Muscle of leg (tissue), 11 donors: ENCODE results near the gene OSBPL2. TPM values are rescaled to one million over a fixed set of nuclear protein-coding genes. Genes with fewer than 3 reads are reported as not detected.

Experiments used
- DNase-seq: peaks from one replicate; pipeline ENCODE4 v3.0.0; 2013
- H3K27ac ChIP-seq: one replicate; pipeline ENCODE4 v1.5.1; 2013; ENCODE audit warnings: mild to moderate bottlenecking, low read length, control low read depth
- H3K27me3 ChIP-seq: one replicate; pipeline ENCODE4 v1.6.1; 2013; ENCODE audit warnings: low read length; ENCODE audit not compliant: control insufficient read depth, insufficient read depth
- H3K36me3 ChIP-seq: one replicate; pipeline ENCODE4 v1.6.1; 2013; ENCODE audit warnings: low read length; ENCODE audit not compliant: control insufficient read depth, insufficient read depth
- H3K4me1 ChIP-seq: one replicate; pipeline ENCODE4 v1.6.1; 2013; ENCODE audit warnings: low read length; ENCODE audit not compliant: control insufficient read depth, insufficient read depth
- H3K4me3 ChIP-seq: one replicate; pipeline ENCODE4 v1.5.1; 2013; ENCODE audit warnings: low read length, control low read depth
- H3K9me3 ChIP-seq: replicated peaks from 2 replicates; pipeline ENCODE4 v1.6.1; 2013; ENCODE audit warnings: low read depth, low read length; ENCODE audit not compliant: control insufficient read depth
- WGBS: methylation state at CpG from one replicate; pipeline ENCODE4 v1.1.5; 2013; ENCODE audit warnings: missing lambda C conversion rate; ENCODE audit not compliant: insufficient coverage; 5-methylcytosine and 5-hydroxymethylcytosine counted together
- polyA plus RNA-seq, 8 donors: library from polyadenylated mRNA; unstranded; fragments of 120-200 nt; gene quantifications; one replicate each; pipeline versions ENCODE4 v1.2.1 to v1.2.3, GENCODE V29; 2013; ENCODE audit warnings: inconsistent platforms in 1 of 8, low replicate concordance in 1 of 8; ENCODE audit not compliant: insufficient read length in 8 of 8, insufficient read depth in 1 of 8
- total RNA-seq: library from RNA; stranded (reverse); fragments of 120-200 nt; gene quantifications from one replicate; pipeline ENCODE4 v1.2.4, GENCODE V29; 2013

The OSBPL2 gene
- total and polyA plus RNA-seq, 9 donors, result 21.6 to 33.6 (median 25.6) TPM

- no peaks in the 10 kb centered on the region for H3K9me3 ChIP-seq
- no peak overlapping the region for H3K4me3 ChIP-seq
- H3K27me3 ChIP-seq, result no peaks in the 10 kb centered on the region
- peaks cover 91% of the 10 kb centered on the region for H3K36me3 ChIP-seq
- H3K4me1 ChIP-seq, result no peaks in the 10 kb centered on the region
- no peak for DNase-seq
- no peak overlapping the region for H3K27ac ChIP-seq
- 81% methylated on average over 17 of the region's 25 CpGs for WGBS
Observed at GRCh38 chr20:62310757-62311121, 72.4 kb downstream of the OSBPL2 start.

DNA sequence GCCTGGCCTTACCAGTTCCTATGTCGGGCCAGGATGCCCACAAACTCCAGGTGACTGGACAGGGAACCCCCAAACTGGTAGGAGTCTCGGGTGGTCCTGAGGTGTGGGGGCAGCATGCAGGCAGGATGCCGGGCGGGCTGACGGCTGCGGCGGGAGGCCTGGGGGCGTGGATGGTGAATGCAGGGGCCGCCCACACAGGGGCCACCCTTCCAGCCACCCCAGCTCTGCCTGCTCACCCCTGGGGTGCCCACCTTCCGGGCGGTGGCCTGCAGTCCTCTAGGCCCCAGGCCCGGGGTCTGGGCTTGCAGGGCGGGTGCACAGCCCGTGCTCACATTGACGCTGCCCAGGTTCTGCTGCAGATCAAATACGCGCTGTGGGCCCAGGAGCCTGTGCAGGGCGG, 72.8 kb downstream of the OSBPL2 start:
- Histone ChIP-seq H3K4me3 (no peak overlapping the region), H3K36me3 (peaks cover 91% of the 10 kb centered on the region), H3K27me3 (no peaks in the 10 kb centered on the region), H3K27ac (no peak overlapping the region), H3K4me1 (no peaks in the 10 kb centered on the region), H3K9me3 (no peaks in the 10 kb centered on the region)
- 87% methylated on average over 11 of the region's 18 CpGs for WGBS
- no peak for DNase-seq

- Histone ChIP-seq H3K27me3 (no peaks in the 10 kb centered on the region), H3K36me3 (peaks cover 91% of the 10 kb centered on the region), H3K4me3 (no peak overlapping the region), H3K27ac (no peak overlapping the region), H3K4me1 (no peaks in the 10 kb centered on the region), H3K9me3 (no peaks in the 10 kb centered on the region)
- no peak for DNase-seq
- 90% methylated on average over 60 of the region's 60 CpGs for WGBS
Observed at GRCh38 chr20:62311832-62312661, 73.7 kb downstream of the OSBPL2 start.

DNA sequence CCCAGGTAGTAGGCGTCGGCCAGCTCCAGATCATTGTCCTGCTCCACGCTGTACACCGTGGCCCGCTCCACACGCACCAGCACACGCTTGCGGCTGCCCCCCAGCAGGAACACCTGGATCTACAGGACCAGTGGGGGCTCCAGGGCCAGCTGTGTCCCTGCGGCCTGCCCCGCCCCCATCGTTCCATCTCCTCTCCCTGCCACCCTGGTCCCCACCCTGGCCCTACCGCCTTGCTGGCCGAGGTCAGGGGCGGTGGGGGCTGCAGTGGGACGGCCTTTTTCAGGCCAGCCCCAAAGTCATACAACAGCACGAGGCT, 74.3 kb downstream of the OSBPL2 start:
- H3K4me1 ChIP-seq, result no peaks in the 10 kb centered on the region
- H3K27ac ChIP-seq, result no peak overlapping the region
- peaks cover 91% of the 10 kb centered on the region for H3K36me3 ChIP-seq
- H3K9me3 ChIP-seq, result no peaks in the 10 kb centered on the region
- DNase-seq, result no peak
- no peak overlapping the region for H3K4me3 ChIP-seq
- no peaks in the 10 kb centered on the region for H3K27me3 ChIP-seq
- 84% methylated on average over 14 of the region's 16 CpGs for WGBS

GRCh38 chr20:62313021-62313420, 74.7 kb downstream of the OSBPL2 start:
- WGBS, result 89% methylated on average over 23 of the region's 26 CpGs
- DNase-seq, result no peak
- peaks cover 87% of the 10 kb centered on the region for H3K36me3 ChIP-seq
- no peak overlapping the region for H3K4me3 ChIP-seq
- no peak overlapping the region for H3K27ac ChIP-seq
- H3K27me3 ChIP-seq, result no peaks in the 10 kb centered on the region
- H3K9me3 ChIP-seq, result no peaks in the 10 kb centered on the region
- H3K4me1 ChIP-seq, result no peaks in the 10 kb centered on the region

DNA sequence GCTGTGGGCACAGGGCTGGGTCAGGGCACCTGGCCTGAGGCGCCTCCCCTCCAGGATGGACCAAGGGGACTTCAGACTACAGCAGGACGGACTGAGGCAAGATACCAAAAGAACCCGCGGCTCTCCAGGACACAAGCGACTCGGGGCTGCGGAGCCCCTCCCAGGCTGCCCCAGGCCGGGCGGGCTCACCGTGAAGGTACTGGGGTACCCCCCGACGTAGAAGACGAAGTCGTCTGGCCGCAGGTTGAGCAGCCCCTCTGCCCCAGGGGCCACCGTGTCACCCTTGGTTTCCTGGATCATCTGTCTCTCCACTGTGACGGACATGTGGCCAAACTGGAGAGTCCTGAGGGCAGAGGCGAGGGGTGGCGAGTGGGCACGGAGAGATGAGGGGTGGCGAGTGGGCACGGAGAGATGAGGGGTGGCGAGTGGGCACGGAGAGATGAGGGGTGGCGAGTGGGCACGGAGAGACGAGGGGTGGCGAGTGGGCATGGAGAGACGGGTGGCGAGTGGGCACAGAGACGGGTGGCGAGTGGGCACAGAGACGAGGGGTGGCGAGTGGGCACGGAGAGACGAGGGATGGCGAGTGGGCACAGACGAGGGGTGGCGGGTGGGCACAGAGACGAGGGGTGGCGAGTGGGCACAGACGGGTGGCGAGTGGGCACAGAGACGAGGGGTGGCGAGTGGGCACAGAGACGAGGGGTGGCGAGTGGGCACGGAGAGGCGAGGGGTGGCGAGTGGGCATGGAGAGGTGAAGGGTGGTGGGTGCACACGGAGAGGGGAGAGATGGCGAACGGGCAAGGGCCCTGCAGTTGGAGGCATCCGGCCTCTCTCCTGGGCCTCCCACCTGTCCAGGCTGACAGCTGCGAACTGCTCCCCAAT, 75.4 kb downstream of the OSBPL2 start:
- no peak overlapping the region for H3K27ac ChIP-seq

GRCh38 chr20:62314339-62314638, 76.0 kb downstream of the OSBPL2 start:
- Histone ChIP-seq H3K9me3 (no peaks in the 10 kb centered on the region), H3K4me1 (no peaks in the 10 kb centered on the region), H3K4me3 (no peak overlapping the region), H3K27me3 (no peaks in the 10 kb centered on the region), H3K36me3 (peaks cover 81% of the 10 kb centered on the region), H3K27ac (no peak overlapping the region)
- DNase-seq, result no peak
- 92% methylated on average over 12 of the region's 12 CpGs for WGBS

More for the DNA sequence above, 75.4 kb downstream of the OSBPL2 start:
- H3K27me3 ChIP-seq, result no peaks in the 10 kb centered on the region
- H3K4me1 ChIP-seq, result no peaks in the 10 kb centered on the region
- H3K9me3 ChIP-seq, result no peaks in the 10 kb centered on the region
- peaks cover 82% of the 10 kb centered on the region for H3K36me3 ChIP-seq
- WGBS, result 94% methylated on average over 46 of the region's 55 CpGs
- no peak overlapping the region for H3K4me3 ChIP-seq
- no peak for DNase-seq

- DNase-seq, result no peak
Observed at GRCh38 chr20:62314711-62315302, 76.5 kb downstream of the OSBPL2 start.

GRCh38 chr20:62315773-62316172, 77.5 kb downstream of the OSBPL2 start:
- WGBS, result 93% methylated on average over 10 of the region's 12 CpGs
- Histone ChIP-seq H3K9me3 (no peaks in the 10 kb centered on the region), H3K4me3 (no peak overlapping the region)

More at GRCh38 chr20:62314711-62315302, 76.5 kb downstream of the OSBPL2 start:
- Histone ChIP-seq H3K27me3 (no peaks in the 10 kb centered on the region), H3K9me3 (no peaks in the 10 kb centered on the region), H3K4me1 (no peaks in the 10 kb centered on the region), H3K27ac (no peak overlapping the region), H3K4me3 (no peak overlapping the region), H3K36me3 (peaks cover 77% of the 10 kb centered on the region)
- WGBS, result 93% methylated on average over 25 of the region's 25 CpGs

More at GRCh38 chr20:62315773-62316172, 77.5 kb downstream of the OSBPL2 start:
- Histone ChIP-seq H3K4me1 (no peaks in the 10 kb centered on the region), H3K27ac (no peak overlapping the region), H3K36me3 (peaks cover 73% of the 10 kb centered on the region), H3K27me3 (no peaks in the 10 kb centered on the region)
- no peak for DNase-seq
